Mucosa of descending colon (tissue), 3 donors: Measurements from ENCODE around the gene LRP1. TPM values are rescaled to one million over a fixed set of nuclear protein-coding genes. Genes with fewer than 3 reads are reported as not detected.
A peak's percentile ranks its signal among the peaks of the same experiment; 100 is the strongest.

ENCODE experiments used
- ATAC-seq: fragments of 200-7000 bp; cut with Tn5 transposase; one replicate; pipeline ENCODE4 v1.9.1; 2020; ENCODE audit warnings: mild to moderate bottlenecking, moderate library complexity
- DNase-seq, 3 donors: peaks; one replicate each; pipeline ENCODE4 v3.0.0-alpha.2; 2020
- H3K36me3 ChIP-seq: fragments of 200-600 bp; one replicate; pipeline ENCODE4 v1.8.0; 2021; ENCODE audit warnings: low read depth, mild to moderate bottlenecking
- H3K4me1 ChIP-seq: fragments of 200-600 bp; one replicate; pipeline ENCODE4 v1.8.0; 2021; ENCODE audit warnings: low read depth, mild to moderate bottlenecking
- H3K4me3 ChIP-seq: fragments of 200-600 bp; one replicate; pipeline ENCODE4 v1.8.0; 2021; ENCODE audit warnings: mild to moderate bottlenecking
- H3K9me3 ChIP-seq: fragments of 200-600 bp; one replicate; pipeline ENCODE4 v1.8.0; 2021; ENCODE audit warnings: mild to moderate bottlenecking
- intact Hi-C, 2 donors: fragments of 100-400 bp; cut with DNase I in 1 of 2; cut with micrococcal nuclease in 1 of 2; formaldehyde crosslinking; loops; one replicate each; pipeline versions ENCODE4 v1.11.0 to v1.11.1; 2022; cut with DNase I, micrococcal nuclease
- total RNA-seq, 3 donors: library from RNA; stranded (reverse); fragmentation: NEBNext Ultra II Directional in 2 of 3; extraction: Animal tissue kit (Norgen Biotek cat#: 25700) in 2 of 3; gene quantifications; one replicate each; pipeline versions ENCODE4 v1.2.1 to v1.2.4, GENCODE V29; 2021 to 2023
- TF ChIP-seq, protein P1 (sequence below): fragments of 200-600 bp; IDR thresholded peaks from one replicate; pipeline ENCODE4 v1.8.0; 2022; ENCODE audit warnings: antibody characterized with exemption, mild to moderate bottlenecking
- donor health status: DM: no; HTN: no; CAD: no; lungs with moderate emphysema.
- donor health status: DM: no; HTN: no; CAD: no.
- donor health status: DM: no; HTN: yes; CAD: no.

LRP1 gene
- total RNA-seq, 3 donors from 2014 or later, result 128 to 223 (median 148) TPM

- intact Hi-C loops, result loop anchor here in 1 of 2 donors (10.0 kb wide), 1 partner anchor 104 kb away; no protein-coding TSS in a partner anchor
- Histone ChIP-seq H3K9me3 (no peaks in the 10 kb centered on the region), H3K4me1 (no peaks in the 10 kb centered on the region), H3K36me3 (no peaks in the 10 kb centered on the region), H3K4me3 (no peak overlapping the region)
- no peak for ATAC-seq
- no peak for DNase-seq
- TF ChIP-seq, protein P1, sequence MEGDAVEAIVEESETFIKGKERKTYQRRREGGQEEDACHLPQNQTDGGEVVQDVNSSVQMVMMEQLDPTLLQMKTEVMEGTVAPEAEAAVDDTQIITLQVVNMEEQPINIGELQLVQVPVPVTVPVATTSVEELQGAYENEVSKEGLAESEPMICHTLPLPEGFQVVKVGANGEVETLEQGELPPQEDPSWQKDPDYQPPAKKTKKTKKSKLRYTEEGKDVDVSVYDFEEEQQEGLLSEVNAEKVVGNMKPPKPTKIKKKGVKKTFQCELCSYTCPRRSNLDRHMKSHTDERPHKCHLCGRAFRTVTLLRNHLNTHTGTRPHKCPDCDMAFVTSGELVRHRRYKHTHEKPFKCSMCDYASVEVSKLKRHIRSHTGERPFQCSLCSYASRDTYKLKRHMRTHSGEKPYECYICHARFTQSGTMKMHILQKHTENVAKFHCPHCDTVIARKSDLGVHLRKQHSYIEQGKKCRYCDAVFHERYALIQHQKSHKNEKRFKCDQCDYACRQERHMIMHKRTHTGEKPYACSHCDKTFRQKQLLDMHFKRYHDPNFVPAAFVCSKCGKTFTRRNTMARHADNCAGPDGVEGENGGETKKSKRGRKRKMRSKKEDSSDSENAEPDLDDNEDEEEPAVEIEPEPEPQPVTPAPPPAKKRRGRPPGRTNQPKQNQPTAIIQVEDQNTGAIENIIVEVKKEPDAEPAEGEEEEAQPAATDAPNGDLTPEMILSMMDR, result no peak
These were observed 40.9 kb downstream of the LRP1 start for GRCh38 chr12:57169046-57169795.

DNA sequence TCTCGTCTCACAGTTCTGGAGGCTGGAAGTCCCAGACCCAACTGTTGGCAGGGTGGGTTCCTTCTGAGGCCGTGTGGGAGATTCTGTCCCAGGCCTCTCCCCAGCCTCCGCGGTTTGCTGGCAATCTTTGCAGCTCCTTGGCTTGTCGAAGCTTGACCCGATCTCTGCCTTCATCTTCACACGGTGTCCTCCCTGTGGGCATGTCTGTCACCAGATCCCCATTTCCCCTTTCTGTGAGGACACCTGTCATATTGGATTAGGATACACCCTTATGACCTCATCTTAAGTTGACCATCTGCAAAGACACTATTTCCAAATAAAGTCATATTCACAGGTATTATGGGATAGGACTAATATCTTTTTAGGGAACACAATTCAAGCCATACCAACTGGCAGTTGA is 41.7 kb downstream of the LRP1 start:
- H3K36me3 ChIP-seq, result no peaks in the 10 kb centered on the region

GRCh38 chr12:57170408-57170807 is 42.1 kb downstream of the LRP1 start:
- intact Hi-C loops, result no loop called here
- Histone ChIP-seq H3K36me3 (no peaks in the 10 kb centered on the region), H3K4me3 (no peak overlapping the region), H3K9me3 (no peaks in the 10 kb centered on the region), H3K4me1 (no peaks in the 10 kb centered on the region)
- no peak for ATAC-seq
- TF ChIP-seq, protein P1, result no peak
- no peak for DNase-seq

More for the DNA sequence above, 41.7 kb downstream of the LRP1 start:
- Histone ChIP-seq H3K4me1 (no peaks in the 10 kb centered on the region), H3K4me3 (no peak overlapping the region), H3K9me3 (no peaks in the 10 kb centered on the region)
- ATAC-seq (no peak), DNase-seq (no peak)
- TF ChIP-seq, protein P1, result no peak
- intact Hi-C loops, result loop anchor here in 1 of 2 donors (10.0 kb wide), 1 partner anchor 105 kb away; no protein-coding TSS in a partner anchor

DNA sequence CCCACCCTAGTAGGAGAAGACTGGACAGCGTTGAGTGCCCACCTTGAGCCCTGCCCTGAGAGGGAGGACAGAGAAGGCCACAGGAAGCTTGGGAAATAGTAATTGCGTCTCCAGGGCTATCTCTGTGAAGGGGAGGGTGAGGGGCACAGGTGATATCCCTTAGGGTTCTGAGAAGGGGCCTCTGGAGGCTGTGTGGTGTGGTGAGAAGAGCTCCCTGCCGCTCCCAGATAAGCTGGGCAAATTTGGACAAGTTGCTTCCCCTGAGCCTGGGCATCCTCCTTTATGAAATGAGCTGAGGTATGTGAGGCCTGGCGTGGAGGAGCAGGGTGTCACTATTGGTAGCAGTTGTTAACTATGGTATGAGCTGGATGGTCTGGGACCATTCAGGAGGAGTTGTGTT is 42.6 kb downstream of the LRP1 start:
- intact Hi-C loops, result no loop called here
- TF ChIP-seq, protein P1, result no peak
- no peaks in the 10 kb centered on the region for H3K9me3 ChIP-seq
- DNase-seq (no peak), ATAC-seq (no peak)
- H3K36me3 ChIP-seq, result no peaks in the 10 kb centered on the region
- H3K4me1 ChIP-seq, result no peaks in the 10 kb centered on the region
- no peak overlapping the region for H3K4me3 ChIP-seq

DNA sequence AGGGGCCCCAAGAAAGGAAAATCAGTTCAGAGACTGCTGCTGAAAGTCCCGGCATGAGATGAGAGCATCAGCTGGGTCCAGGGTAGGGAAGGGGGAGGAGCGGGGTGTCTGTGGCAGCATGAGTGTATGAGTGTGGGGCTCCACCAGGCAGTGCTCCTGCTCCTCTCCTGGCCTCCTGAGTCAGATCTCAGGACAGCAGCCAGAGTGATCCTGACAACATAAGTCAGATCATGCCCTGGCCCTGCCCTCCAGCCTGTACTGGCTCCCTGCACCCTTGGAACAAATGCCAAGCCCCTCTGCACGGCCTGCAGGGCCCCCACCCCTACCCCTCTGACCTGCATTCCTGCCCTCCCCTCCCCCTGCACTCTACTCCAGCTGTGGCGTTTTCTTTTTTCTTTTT is 43.4 kb downstream of the LRP1 start:
- ATAC-seq, result peak; percentile 5
- Histone ChIP-seq H3K4me3 (no peak overlapping the region), H3K36me3 (no peaks in the 10 kb centered on the region), H3K4me1 (no peaks in the 10 kb centered on the region), H3K9me3 (no peaks in the 10 kb centered on the region)
- intact Hi-C loops, result no loop called here
- DNase-seq, result peak in 1 of 3 donors; percentile 17
- TF ChIP-seq, protein P1, result no peak
